ENCODE measurements around the gene HIBCH. TPM values are rescaled to one million over a fixed set of nuclear protein-coding genes. Genes with fewer than 3 reads are reported as not detected.

Gene HIBCH
- total and polyA plus RNA-seq, 2 donors (not counting 3 experiments of a cell fraction or from before 2014, with no cell fraction given), result 6.4 to 24.7 TPM

DNA sequence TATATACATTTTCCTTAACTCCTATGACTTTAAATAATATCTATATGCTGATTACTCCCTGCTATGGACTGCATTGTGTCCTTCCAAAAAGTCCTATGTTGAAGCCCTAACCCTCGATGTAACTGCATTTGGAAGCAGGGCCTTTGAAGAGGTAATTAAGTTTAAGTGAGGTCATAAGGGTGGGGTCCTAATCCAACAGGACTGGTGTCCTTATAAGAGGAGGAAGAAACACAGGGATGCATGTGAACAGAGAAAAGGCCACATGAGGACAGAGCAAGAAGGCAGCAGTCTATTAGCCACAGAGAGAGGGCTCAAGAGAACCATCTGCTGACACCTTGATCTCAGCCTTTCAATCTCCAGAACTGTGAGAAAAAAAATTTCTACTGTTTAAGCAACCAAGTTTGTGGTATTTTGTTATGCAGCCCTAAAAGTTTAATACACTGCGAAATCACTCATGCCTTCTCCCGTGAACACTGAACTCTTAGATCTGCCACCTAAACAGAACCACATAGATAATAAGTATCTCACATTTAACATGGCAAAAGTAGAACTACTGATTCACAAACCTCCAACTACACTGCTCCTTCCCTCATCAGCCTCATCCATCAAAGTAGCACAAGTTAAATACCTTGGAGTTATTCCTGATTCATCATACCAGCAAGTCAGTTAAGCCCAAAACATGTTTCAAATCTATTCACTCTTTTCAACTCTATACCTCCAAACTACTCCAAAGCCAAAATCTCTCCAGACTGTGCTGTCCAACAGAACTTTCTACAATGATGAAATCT, 65.4 kb downstream of the HIBCH start:
- H3K4me2 ChIP-seq (ENCODE audit: insufficient read depth, low read length), result no peak overlapping the region
- H2AFZ ChIP-seq (ENCODE audit: low read depth, low read length), result no peak overlapping the region
- H3K27me3 ChIP-seq (ENCODE audit: control insufficient read depth in 2 of 2, insufficient read depth in 2 of 2, low read length in 2 of 2), result no peaks in the 10 kb centered on the region
- no TSS peak for BruUV-seq (replicated peaks)
- CTCF ChIA-PET, result interaction anchor here (0.9 kb wide), 1 partner anchor 9 kb away, joined by 4 read pairs; no protein-coding TSS in a partner anchor
- H3K9ac ChIP-seq (replicated peaks; ENCODE audit: extremely low read depth, insufficient read depth, low read length), result no peak overlapping the region
- intact Hi-C loops (cut with micrococcal nuclease) (no loop called here), dilution Hi-C loops (cut with MboI; ENCODE audit: extremely low pct_ligation_motif_present, low sequenced_read_pairs) (no loop called here)
- no peaks in the 10 kb centered on the region for H3K9me1 ChIP-seq (replicated peaks; ENCODE audit: control insufficient read depth, extremely low read depth, insufficient read depth, low read length)
- DNase-seq (ENCODE audit: low read depth, low spot score), result no peak
- peaks cover 6% of the 10 kb centered on the region for H3K4me1 ChIP-seq (ENCODE audit: control insufficient read depth, extremely low read depth, insufficient read depth, low read length)
- H3K36me3 ChIP-seq (ENCODE audit: control insufficient read depth in 2 of 2, extremely low read depth in 1 of 2, insufficient read depth in 2 of 2, low read length in 2 of 2), result peaks cover 0 to 2% of the 10 kb centered on the region in 2 experiments
- no peaks in the 10 kb centered on the region for H3K79me2 ChIP-seq (ENCODE audit: control insufficient read depth, insufficient read depth, low read length)
- H4K20me1 ChIP-seq (replicated peaks; ENCODE audit: control insufficient read depth, extremely low read depth, insufficient read depth, low read length), result no peaks in the 10 kb centered on the region
- H3K27ac ChIP-seq (ENCODE audit: insufficient read depth, low read depth, low read length), result no peak overlapping the region
- FAIRE-seq, result no peak
- no peak overlapping the region for H3K4me3 ChIP-seq (replicated peaks in 1 of 3; ENCODE audit: insufficient read depth in 1 of 3, low read depth in 1 of 3, low read length in 3 of 3)
- no peaks in the 10 kb centered on the region for H3K9me3 ChIP-seq (replicated peaks; ENCODE audit: control insufficient read depth, insufficient read depth, low read length)
- no peak for TF ChIP-seq FOS (IDR thresholded peaks at IDR 0.05; ENCODE audit: borderline replicate concordance, insufficient read depth, low read length)
- TF ChIP-seq JUN (IDR thresholded peaks at IDR 0.05; ENCODE audit: borderline replicate concordance, insufficient read depth, insufficient read length, low read depth), result no peak
- no peak for TF ChIP-seq MYC (IDR thresholded peaks at IDR 0.05; ENCODE audit: low read depth, low read length)
- no peak for TF ChIP-seq GATA2 (IDR thresholded peaks at IDR 0.05; ENCODE audit: insufficient read depth, insufficient read length, low read depth, low read length)
- POLR2A ChIA-PET, result no interaction called here

DNA sequence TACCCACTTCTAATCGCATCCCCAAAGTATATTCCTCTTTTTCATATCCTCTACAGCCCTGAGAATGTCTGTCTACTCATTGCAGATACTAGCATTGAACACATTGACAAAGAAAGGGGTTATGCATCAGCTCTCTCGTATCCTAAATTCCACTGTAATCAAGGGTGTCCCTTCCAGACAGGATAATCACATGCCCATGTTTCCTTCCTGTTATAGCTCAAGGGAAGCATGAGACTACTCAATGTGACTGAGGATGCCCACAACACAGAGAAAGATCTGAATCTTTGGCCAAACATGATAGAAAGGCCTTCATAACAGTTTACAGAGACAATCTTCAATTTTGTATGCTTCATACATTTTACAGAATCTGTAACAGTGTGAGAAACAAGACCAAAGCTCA, 69.2 kb downstream of the HIBCH start:
- BruUV-seq (replicated peaks), result no TSS peak
- no peak overlapping the region for H3K4me2 ChIP-seq (ENCODE audit: insufficient read depth, low read length)
- no peak overlapping the region for H3K9ac ChIP-seq (replicated peaks; ENCODE audit: extremely low read depth, insufficient read depth, low read length)
- no peak overlapping the region for H2AFZ ChIP-seq (ENCODE audit: low read depth, low read length)
- ChIA-PET POLR2A (interaction anchor here (0.6 kb wide), 1 partner anchor 11 kb away, joined by 3 read pairs; no protein-coding TSS in a partner anchor), CTCF (interaction anchor here (1.0 to 1.6 kb wide), 4 partner anchors 11 to 162 kb away, joined by 3 to 5 read pairs (median 4); no protein-coding TSS in a partner anchor)
- FAIRE-seq (peak; percentile 35), DNase-seq (ENCODE audit: low read depth, low spot score) (peak; percentile 22)
- H3K4me1 ChIP-seq (ENCODE audit: control insufficient read depth, extremely low read depth, insufficient read depth, low read length), result peaks cover 6% of the 10 kb centered on the region
- H3K36me3 ChIP-seq (ENCODE audit: control insufficient read depth in 2 of 2, extremely low read depth in 1 of 2, insufficient read depth in 2 of 2, low read length in 2 of 2), result peaks cover 0 to 2% of the 10 kb centered on the region in 2 experiments
- TF ChIP-seq JUN (IDR thresholded peaks at IDR 0.05; ENCODE audit: borderline replicate concordance, insufficient read depth, insufficient read length, low read depth), result no peak
- TF ChIP-seq POLR2A (IDR thresholded peaks at IDR 0.05; ENCODE audit: low read depth, low read length), result no peak
- peak; percentile 20 for TF ChIP-seq GATA2 (IDR thresholded peaks at IDR 0.05; ENCODE audit: insufficient read depth, insufficient read length, low read depth, low read length)
- TF ChIP-seq MYC (IDR thresholded peaks at IDR 0.05; ENCODE audit: low read depth, low read length), result no peak
- no peak overlapping the region for H3K27ac ChIP-seq (ENCODE audit: insufficient read depth, low read depth, low read length)
- no peaks in the 10 kb centered on the region for H3K9me1 ChIP-seq (replicated peaks; ENCODE audit: control insufficient read depth, extremely low read depth, insufficient read depth, low read length)
- no peaks in the 10 kb centered on the region for H3K9me3 ChIP-seq (replicated peaks; ENCODE audit: control insufficient read depth, insufficient read depth, low read length)
- H3K79me2 ChIP-seq (ENCODE audit: control insufficient read depth, insufficient read depth, low read length), result no peaks in the 10 kb centered on the region
- intact Hi-C loops (cut with micrococcal nuclease) (loop anchor here (1.0 kb wide), 1 partner anchor 33 kb away; no protein-coding TSS in a partner anchor), dilution Hi-C loops (cut with MboI; ENCODE audit: extremely low pct_ligation_motif_present, low sequenced_read_pairs) (no loop called here)
- no peak overlapping the region for H3K4me3 ChIP-seq (replicated peaks in 1 of 3; ENCODE audit: insufficient read depth in 1 of 3, low read depth in 1 of 3, low read length in 3 of 3)
- H3K27me3 ChIP-seq (ENCODE audit: control insufficient read depth in 2 of 2, insufficient read depth in 2 of 2, low read length in 2 of 2), result no peaks in the 10 kb centered on the region
- H4K20me1 ChIP-seq (replicated peaks; ENCODE audit: control insufficient read depth, extremely low read depth, insufficient read depth, low read length), result no peaks in the 10 kb centered on the region
